ENCODE data around the gene MKRN3.
"Not testable (repeated sequence)": the region's sequence is repeated elsewhere in the genome, so short reads cannot be mapped to it uniquely, and the experiment has no call there.

The MKRN3 gene

DNA sequence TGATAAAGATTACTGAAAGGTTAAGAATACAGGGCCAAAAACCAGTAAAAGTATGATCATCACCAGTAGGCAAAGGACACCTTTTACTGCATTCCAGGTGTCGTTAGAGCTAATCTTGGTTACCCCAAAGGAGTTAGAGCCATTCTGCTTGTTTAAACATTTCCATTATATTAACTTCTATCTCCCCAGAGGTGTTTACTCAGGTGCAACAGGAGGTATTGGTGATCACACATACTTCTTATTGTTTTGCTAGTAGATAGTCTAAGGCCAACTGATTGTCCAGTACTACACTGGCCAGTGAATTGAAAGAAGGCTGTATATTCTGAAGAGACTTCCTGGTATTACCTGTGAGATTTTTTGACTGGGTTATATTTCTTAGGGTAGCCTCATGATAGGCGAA is 22.8 kb downstream of the MKRN3 start:
- no peak for DNase-seq (ENCODE audit: low read depth in 2 of 3, low spot score in 2 of 3)

DNA sequence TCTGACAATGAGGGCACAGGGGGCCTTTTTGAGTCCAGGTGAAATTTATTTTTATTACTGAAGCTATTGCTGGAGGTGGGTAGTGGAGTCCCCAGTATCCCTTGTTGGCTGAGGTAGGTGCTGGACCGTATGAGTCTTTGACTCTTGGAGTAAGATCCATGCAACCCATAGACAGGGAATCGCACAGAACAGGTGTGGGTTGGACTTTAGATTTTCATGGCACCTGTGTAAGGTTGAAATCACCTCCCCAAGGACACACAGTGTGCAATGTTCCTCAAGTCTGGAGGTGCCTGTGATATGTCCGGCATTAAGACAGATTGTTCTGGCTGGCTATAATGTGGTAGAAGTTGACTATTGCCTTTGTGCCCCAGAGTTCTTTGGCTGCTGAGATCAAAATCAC is 23.5 kb downstream of the MKRN3 start:
- DNase-seq (ENCODE audit: low read depth in 2 of 3, low spot score in 2 of 3) = no peak

- DNase-seq (ENCODE audit: low read depth in 2 of 3, low spot score in 2 of 3) = no peak
Observed at GRCh38 chr15:23594252-23594770, 28.8 kb downstream of the MKRN3 start.

- DNase-seq (ENCODE audit: low read depth in 2 of 3, low spot score in 2 of 3) = no peak
Observed at GRCh38 chr15:23595368-23595767, 29.9 kb downstream of the MKRN3 start.

- DNase-seq (ENCODE audit: low read depth in 2 of 3, low spot score in 2 of 3) = no peak
Observed at GRCh38 chr15:23596736-23597135, 31.3 kb downstream of the MKRN3 start.

DNA sequence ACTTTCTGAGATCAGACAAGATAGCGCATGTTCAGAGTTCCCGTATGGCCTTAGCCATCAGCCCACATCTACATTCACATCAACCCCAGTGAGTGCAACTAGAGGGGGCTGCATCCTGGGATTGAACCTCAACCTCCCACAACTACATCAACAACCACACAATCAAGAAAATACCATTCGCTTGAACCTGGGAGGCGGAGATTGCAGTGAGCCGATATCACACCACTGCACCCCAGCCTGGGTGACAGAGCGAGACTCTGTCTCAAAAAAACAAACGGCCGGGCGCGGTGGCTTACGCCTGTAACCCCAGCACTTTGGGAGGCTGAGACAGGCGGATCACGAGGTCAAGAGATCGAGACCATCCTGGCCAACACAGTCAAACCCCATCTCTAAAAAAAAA is 31.8 kb downstream of the MKRN3 start:
- not testable (repeated sequence) for DNase-seq (ENCODE audit: low read depth in 2 of 3, low spot score in 2 of 3)

GRCh38 chr15:23599053-23599452 is 33.6 kb downstream of the MKRN3 start:
- no peak for DNase-seq (ENCODE audit: low read depth in 2 of 3, low spot score in 2 of 3)

- DNase-seq (ENCODE audit: low read depth in 2 of 3, low spot score in 2 of 3) = no peak
Observed at GRCh38 chr15:23602124-23602523, 36.6 kb downstream of the MKRN3 start.

DNA sequence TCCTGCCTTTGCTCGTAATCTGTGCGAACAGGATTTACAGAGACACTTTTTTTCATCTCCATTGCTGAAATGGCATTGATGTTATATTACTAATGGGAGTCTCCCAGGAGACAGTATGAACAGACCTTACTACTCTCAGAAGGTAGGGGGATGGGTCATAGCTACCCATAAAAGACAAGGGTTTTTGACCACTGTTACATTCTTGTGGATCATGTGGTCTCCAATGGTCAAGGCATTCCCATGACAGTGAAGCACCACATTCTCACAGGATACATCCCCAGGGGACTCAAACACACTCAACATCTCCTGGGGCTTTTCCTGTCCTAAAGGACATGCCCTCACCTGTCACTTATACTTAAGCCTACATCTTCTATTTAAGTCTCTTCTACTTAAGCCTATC is 40.8 kb downstream of the MKRN3 start:
- no peak for DNase-seq (ENCODE audit: low read depth in 2 of 3, low spot score in 2 of 3)

GRCh38 chr15:23616536-23616935 is 51.1 kb downstream of the MKRN3 start:
- DNase-seq (ENCODE audit: low read depth in 2 of 3, low spot score in 2 of 3) = no peak
